Mesenchymal stem cell (in vitro differentiated cells and primary cell): ENCODE data around the gene RUNX1.

Experiments
- DNase-seq: peaks from one replicate; pipeline ENCODE4 v3.0.0-alpha.2; 2013
- H2AFZ ChIP-seq: one replicate; pipeline ENCODE4 v1.6.1; 2013; ENCODE audit warnings: low read depth, mild to moderate bottlenecking, control low read depth, inconsistent platforms, low read length, moderate library complexity
- H2AK5ac ChIP-seq: 2 replicates; pipeline ENCODE4 v1.6.1; 2013; ENCODE audit warnings: low read length, moderate library complexity, mild to moderate bottlenecking, inconsistent platforms; ENCODE audit not compliant: severe bottlenecking
- H2BK120ac ChIP-seq: one replicate; pipeline ENCODE4 v1.6.1; 2013; ENCODE audit warnings: low read depth, mild to moderate bottlenecking, inconsistent platforms, low read length, moderate library complexity
- H2BK12ac ChIP-seq, 2 experiments: one replicate each; pipeline ENCODE4 v1.6.1; 2013; ENCODE audit warnings: inconsistent platforms in 2 of 2, low read length in 2 of 2, mild to moderate bottlenecking in 2 of 2, moderate library complexity in 2 of 2, control low read depth in 1 of 2
- H2BK15ac ChIP-seq: one replicate; pipeline ENCODE4 v1.6.1; 2013; ENCODE audit warnings: mild to moderate bottlenecking, low read depth, inconsistent platforms; ENCODE audit not compliant: poor library complexity, severe bottlenecking
- H2BK5ac ChIP-seq: 2 replicates; pipeline ENCODE4 v1.6.1; 2013; ENCODE audit warnings: low read depth, mild to moderate bottlenecking, low read length, control low read depth, inconsistent platforms; ENCODE audit not compliant: poor library complexity, severe bottlenecking
- H3K14ac ChIP-seq, 2 experiments: one replicate each; pipeline ENCODE4 v1.6.1; 2013; ENCODE audit warnings: inconsistent platforms in 2 of 2, low read length in 2 of 2, control low read depth in 1 of 2, mild to moderate bottlenecking in 1 of 2, moderate library complexity in 1 of 2
- H3K18ac ChIP-seq, 2 experiments: one replicate each; pipeline ENCODE4 v1.6.1; 2013; ENCODE audit warnings: inconsistent platforms in 2 of 2, low read length in 2 of 2, control low read depth in 1 of 2, low read depth in 1 of 2, mild to moderate bottlenecking in 1 of 2
- H3K23ac ChIP-seq, 2 experiments: one replicate each; pipeline ENCODE4 v1.6.1; 2013; ENCODE audit warnings: inconsistent platforms in 2 of 2, low read length in 2 of 2, mild to moderate bottlenecking in 2 of 2, moderate library complexity in 2 of 2, control low read depth in 1 of 2
- H3K27ac ChIP-seq: 2 replicates; pipeline ENCODE4 v1.5.1; 2013; ENCODE audit warnings: mild to moderate bottlenecking, moderate library complexity, low read length, control low read depth, inconsistent platforms; ENCODE audit not compliant: poor library complexity, severe bottlenecking
- H3K27me3 ChIP-seq, 2 experiments: 2 replicates each; pipeline versions ENCODE4 v1.6.1 to v1.7.0; 2013; ENCODE audit warnings: low read length in 2 of 2, mild to moderate bottlenecking in 2 of 2, moderate library complexity in 2 of 2, control low read depth in 1 of 2, inconsistent platforms in 1 of 2; ENCODE audit not compliant: control insufficient read depth in 1 of 2, insufficient read depth in 1 of 2
- H3K36me3 ChIP-seq, 2 experiments: 2 replicates each; pipeline versions ENCODE4 v1.6.1 to v1.7.0; 2013; ENCODE audit warnings: low read length in 2 of 2, control low read depth in 1 of 2, inconsistent platforms in 1 of 2, low read depth in 1 of 2, mild to moderate bottlenecking in 1 of 2; ENCODE audit not compliant: insufficient read depth in 2 of 2, control insufficient read depth in 1 of 2
- H3K4ac ChIP-seq, 2 experiments: one replicate each; pipeline ENCODE4 v1.6.1; 2013; ENCODE audit warnings: inconsistent platforms in 2 of 2, low read length in 2 of 2, mild to moderate bottlenecking in 2 of 2, moderate library complexity in 2 of 2, control low read depth in 1 of 2, low read depth in 1 of 2
- H3K4me1 ChIP-seq: 2 replicates; pipeline ENCODE4 v1.6.1; 2013; ENCODE audit warnings: low read depth, low read length, control low read depth; ENCODE audit not compliant: control insufficient read depth, insufficient read depth
- H3K4me2 ChIP-seq: 2 replicates; pipeline ENCODE4 v1.6.1; 2013; ENCODE audit warnings: low read length, mild to moderate bottlenecking, inconsistent platforms; ENCODE audit not compliant: poor library complexity, severe bottlenecking
- H3K4me3 ChIP-seq, 2 experiments: 2 replicates each; pipeline versions ENCODE4 v1.5.1 to v1.7.0; 2013; ENCODE audit warnings: low read length in 2 of 2, mild to moderate bottlenecking in 2 of 2, control low read depth in 1 of 2, low read depth in 1 of 2; ENCODE audit not compliant: insufficient read depth in 1 of 2
- H3K79me1 ChIP-seq: replicated peaks from 2 replicates; pipeline ENCODE4 v1.6.1; 2013; ENCODE audit warnings: mild to moderate bottlenecking, control low read depth, low read length, inconsistent platforms; ENCODE audit not compliant: poor library complexity, severe bottlenecking
- H3K9ac ChIP-seq: 2 replicates; pipeline ENCODE4 v1.7.0; 2013; ENCODE audit warnings: mild to moderate bottlenecking, low read length, moderate library complexity
- H3K9me3 ChIP-seq: 2 replicates; pipeline ENCODE4 v1.7.0; 2013; ENCODE audit warnings: mild to moderate bottlenecking, low read length; ENCODE audit not compliant: control insufficient read depth
- H4K8ac ChIP-seq: one replicate; pipeline ENCODE4 v1.6.1; 2013; ENCODE audit warnings: inconsistent platforms, mild to moderate bottlenecking, low read length, moderate library complexity
- H4K91ac ChIP-seq: one replicate; pipeline ENCODE4 v1.6.1; 2013; ENCODE audit warnings: mild to moderate bottlenecking, low read length, inconsistent platforms
- WGBS: methylation state at CpG from one replicate; pipeline ENCODE4 v1.1.7; 2013; ENCODE audit warnings: mixed read lengths; 5-methylcytosine and 5-hydroxymethylcytosine counted together

RUNX1 gene

GRCh38 chr21:34822168-34822567 lies 226.9 kb downstream of the RUNX1 start:
- no peaks in the 10 kb centered on the region for H3K27me3 ChIP-seq
- H3K9me3 ChIP-seq, result no peaks in the 10 kb centered on the region
- no peak overlapping the region for H4K8ac ChIP-seq
- H2BK12ac ChIP-seq, result no peak overlapping the region
- H2AK5ac ChIP-seq, result no peak overlapping the region
- H3K4ac ChIP-seq, result no peak overlapping the region
- H3K27ac ChIP-seq, result no peak overlapping the region
- no peak overlapping the region for H3K14ac ChIP-seq
- H3K4me3 ChIP-seq, result no peak overlapping the region
- H2BK5ac ChIP-seq, result no peak overlapping the region
- no peak overlapping the region for H3K23ac ChIP-seq
- H4K91ac ChIP-seq, result no peak overlapping the region
- no peak overlapping the region for H3K9ac ChIP-seq
- no peak overlapping the region for H2BK15ac ChIP-seq
- H3K36me3 ChIP-seq, result peaks cover 18 to 95% of the 10 kb centered on the region in 2 experiments
- peaks cover 32% of the 10 kb centered on the region for H3K79me1 ChIP-seq
- H3K4me2 ChIP-seq, result no peak overlapping the region
- H2BK120ac ChIP-seq, result no peak overlapping the region
- H3K18ac ChIP-seq, result no peak overlapping the region
- 97% methylated on average over 5 of the region's 5 CpGs for WGBS
- H3K4me1 ChIP-seq, result peaks cover 5% of the 10 kb centered on the region
- DNase-seq, result no peak
- no peak overlapping the region for H2AFZ ChIP-seq

DNA sequence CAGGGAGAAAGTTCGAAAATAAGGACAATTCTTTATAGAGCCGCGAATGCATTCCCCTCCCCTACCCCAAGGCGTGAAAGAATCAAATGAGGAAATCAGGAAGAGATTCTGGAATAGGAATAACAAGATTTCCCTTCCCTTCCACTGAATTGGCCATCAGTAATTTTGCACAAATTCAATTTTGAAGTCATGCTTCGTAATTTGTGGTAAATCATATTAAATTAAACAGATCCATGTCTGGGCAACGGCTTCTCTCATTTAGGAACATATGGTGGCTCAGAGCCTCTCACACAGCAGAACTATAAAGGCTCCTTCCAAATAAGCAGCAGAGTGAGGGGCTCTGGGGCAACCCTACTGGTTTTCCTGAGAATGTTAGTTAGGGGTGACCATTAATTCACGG lies 227.4 kb downstream of the RUNX1 start:
- Histone ChIP-seq H3K9me3 (no peaks in the 10 kb centered on the region), H3K23ac (no peak overlapping the region), H3K4ac (no peak overlapping the region), H3K4me3 (no peak overlapping the region), H2AFZ (no peak overlapping the region), H3K4me2 (no peak overlapping the region), H3K27me3 (no peaks in the 10 kb centered on the region), H4K91ac (no peak overlapping the region), H2AK5ac (no peak overlapping the region), H3K4me1 (peaks cover 5% of the 10 kb centered on the region), H3K79me1 (peaks cover 30% of the 10 kb centered on the region), H3K9ac (no peak overlapping the region), H3K27ac (no peak overlapping the region), H3K18ac (no peak overlapping the region), H3K14ac (no peak overlapping the region), H3K36me3 (peaks cover 21 to 95% of the 10 kb centered on the region in 2 experiments), H4K8ac (no peak overlapping the region), H2BK15ac (no peak overlapping the region), H2BK12ac (no peak overlapping the region), H2BK5ac (no peak overlapping the region), H2BK120ac (no peak overlapping the region)
- DNase-seq, result no peak
- WGBS, result 94% methylated on average over 3 of the region's 7 CpGs

- Histone ChIP-seq H2BK15ac (no peak overlapping the region), H4K91ac (no peak overlapping the region), H3K23ac (no peak overlapping the region), H3K4me2 (no peak overlapping the region), H3K9ac (no peak overlapping the region), H3K4me1 (peaks cover 9% of the 10 kb centered on the region), H3K79me1 (peaks cover 32% of the 10 kb centered on the region), H2AK5ac (no peak overlapping the region), H2BK5ac (no peak overlapping the region), H3K18ac (no peak overlapping the region), H3K9me3 (no peaks in the 10 kb centered on the region), H2BK120ac (no peak overlapping the region), H2AFZ (no peak overlapping the region), H3K14ac (no peak overlapping the region), H2BK12ac (no peak overlapping the region), H3K27me3 (no peaks in the 10 kb centered on the region), H3K27ac (no peak overlapping the region), H3K4ac (no peak overlapping the region), H4K8ac (no peak overlapping the region), H3K36me3 (peaks cover 31 to 97% of the 10 kb centered on the region in 2 experiments), H3K4me3 (no peak overlapping the region)
- WGBS, result 90% methylated on average over 6 of the region's 9 CpGs
- no peak for DNase-seq
These were observed 229.1 kb downstream of the RUNX1 start for GRCh38 chr21:34820051-34820450.

- H2BK5ac ChIP-seq, result no peak overlapping the region
- H3K4me2 ChIP-seq, result no peak overlapping the region
- peaks cover 9% of the 10 kb centered on the region for H3K4me1 ChIP-seq
- H2BK120ac ChIP-seq, result no peak overlapping the region
- H3K23ac ChIP-seq, result peak overlapping the region in 1 of 2 experiments; percentile 70
- no peak overlapping the region for H2AFZ ChIP-seq
- H3K18ac ChIP-seq, result peak overlapping the region in 1 of 2 experiments; percentile 55
- no peak overlapping the region for H3K4me3 ChIP-seq
- H3K9me3 ChIP-seq, result no peaks in the 10 kb centered on the region
- H2BK12ac ChIP-seq, result peak overlapping the region in 1 of 2 experiments; percentile 33
- 91% methylated on average over 15 of the region's 15 CpGs for WGBS
- H3K79me1 ChIP-seq, result peaks cover 34% of the 10 kb centered on the region
- H4K8ac ChIP-seq, result peak overlapping the region; percentile 38
- H3K27me3 ChIP-seq, result no peaks in the 10 kb centered on the region
- H3K27ac ChIP-seq, result no peak overlapping the region
- H3K4ac ChIP-seq, result peak overlapping the region in 1 of 2 experiments; percentile 44
- no peak overlapping the region for H4K91ac ChIP-seq
- H3K36me3 ChIP-seq, result peaks cover 33 to 97% of the 10 kb centered on the region in 2 experiments
- no peak overlapping the region for H3K9ac ChIP-seq
- DNase-seq, result no peak
- peak overlapping the region; percentile 64 for H2BK15ac ChIP-seq
- H2AK5ac ChIP-seq, result no peak overlapping the region
- H3K14ac ChIP-seq, result peak overlapping the region in 1 of 2 experiments; percentile 42
These were observed 229.6 kb downstream of the RUNX1 start for GRCh38 chr21:34819357-34819999.
